HG02759 (cell line): ENCODE data around the gene NRM.
"Not testable (repeated sequence)": the region's sequence is repeated elsewhere in the genome, so short reads cannot be mapped to it uniquely, and the experiment has no call there.

Source experiments
- ATAC-seq: cut with Tn5 transposase; IDR thresholded peaks from one replicate; pipeline ENCODE4 v1.9.1; 2021; ENCODE audit warnings: mild to moderate bottlenecking, moderate library complexity; ENCODE audit not compliant: unreplicated experiment

NRM gene

GRCh38 chr6:30672445-30673253 lies 18.1 kb downstream of the NRM start, which contains the start of gene DHX16:
Gene DHX16, minus strand, starts transcription at chr6:30673006. Its CDS starts 165 bp downstream, at chr6:30672841.
- peak; percentile 78 for ATAC-seq

GRCh38 chr6:30670760-30671527 lies 19.8 kb downstream of the NRM start:
- ATAC-seq = no peak

- ATAC-seq = not testable (repeated sequence)
These were observed 24.5 kb downstream of the NRM start for GRCh38 chr6:30666300-30666699.

GRCh38 chr6:30664994-30665767 lies 25.6 kb downstream of the NRM start:
- no peak for ATAC-seq

GRCh38 chr6:30657922-30658321 lies 32.9 kb downstream of the NRM start:
- not testable (repeated sequence) for ATAC-seq

GRCh38 chr6:30657454-30657853 lies 33.3 kb downstream of the NRM start:
- no peak for ATAC-seq

- no peak for ATAC-seq
These were observed 34.3 kb downstream of the NRM start for GRCh38 chr6:30656513-30656912.

- no peak for ATAC-seq
These were observed 35.1 kb downstream of the NRM start for GRCh38 chr6:30655743-30656094.

GRCh38 chr6:30654798-30655742 lies 35.7 kb downstream of the NRM start:
- no peak for ATAC-seq

GRCh38 chr6:30651143-30651542 lies 39.6 kb downstream of the NRM start:
- ATAC-seq = no peak

GRCh38 chr6:30647242-30648116 lies 43.3 kb downstream of the NRM start:
- ATAC-seq = peak; percentile 69

GRCh38 chr6:30646450-30647241 lies 44.1 kb downstream of the NRM start, which contains the start of gene C6orf136:
Gene C6orf136, plus strand, starts transcription at chr6:30647133. Its CDS starts 99 bp downstream, at chr6:30647232.
- peak; percentile 65 for ATAC-seq

GRCh38 chr6:30645989-30646388 lies 44.8 kb downstream of the NRM start:
- no peak for ATAC-seq

GRCh38 chr6:30644769-30645168 lies 46.0 kb downstream of the NRM start:
- ATAC-seq = no peak

- ATAC-seq = no peak
These were observed 47.1 kb downstream of the NRM start for GRCh38 chr6:30643656-30644055.

GRCh38 chr6:30641048-30641447 lies 49.7 kb downstream of the NRM start:
- ATAC-seq = no peak

- ATAC-seq = no peak
These were observed 50.3 kb downstream of the NRM start for GRCh38 chr6:30640481-30640880.
